ENCODE data around the gene ILKAP.

ILKAP gene

GRCh38 chr2:238225911-238226697 is 22.6 kb upstream of the ILKAP start:
- H3K27ac ChIP-seq = no peak overlapping the region
- no peak for DNase-seq (ENCODE audit: low spot score)
- ChIA-PET POLR2A (ENCODE audit: low non-redundant PET) (no interaction called here), CTCF (no interaction called here)
- TF ChIP-seq CTCF (conservative IDR thresholded peaks at IDR 0.05; ENCODE audit: low read depth) = no peak

DNA sequence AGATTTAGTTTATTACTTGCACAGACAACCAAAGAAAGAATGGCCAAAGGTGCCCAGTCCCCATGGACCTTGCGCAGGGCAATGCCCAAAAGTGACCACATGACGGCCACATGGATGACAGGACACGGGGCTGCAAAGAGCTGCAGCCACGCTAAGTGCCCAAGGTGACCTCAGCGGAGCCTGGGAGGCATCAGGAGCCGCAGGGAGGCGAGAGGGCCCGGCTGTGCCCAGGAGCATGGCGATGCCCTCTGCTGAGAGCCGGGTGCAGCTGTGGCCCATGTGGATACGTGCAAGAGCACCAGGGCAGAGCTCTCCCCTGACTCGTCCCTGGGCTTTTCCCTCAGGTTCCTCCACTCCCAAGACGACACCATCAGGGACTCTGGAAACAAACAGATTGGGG is 21.6 kb upstream of the ILKAP start:
- DNase-seq (ENCODE audit: low spot score) = no peak
- no peak for TF ChIP-seq CTCF (conservative IDR thresholded peaks at IDR 0.05; ENCODE audit: low read depth)
- ChIA-PET CTCF (interaction anchor here (0.6 kb wide), 1 partner anchor 41 kb away, joined by 5 read pairs; no protein-coding TSS in a partner anchor), POLR2A (ENCODE audit: low non-redundant PET) (no interaction called here)
- no peak overlapping the region for H3K27ac ChIP-seq

- DNase-seq (ENCODE audit: low spot score) = no peak
- ChIA-PET CTCF (no interaction called here), POLR2A (ENCODE audit: low non-redundant PET) (no interaction called here)
- no peak overlapping the region for H3K27ac ChIP-seq
- no peak for TF ChIP-seq CTCF (conservative IDR thresholded peaks at IDR 0.05; ENCODE audit: low read depth)
Observed at GRCh38 chr2:238224356-238225035, 21.0 kb upstream of the ILKAP start.

GRCh38 chr2:238220892-238221521 is 17.5 kb upstream of the ILKAP start:
- no peak for DNase-seq (ENCODE audit: low spot score)
- no peak overlapping the region for H3K27ac ChIP-seq
- CTCF ChIA-PET = interaction anchor here (0.6 kb wide), 2 partner anchors 47 to 68 kb away, joined by 3 to 4 read pairs; no protein-coding TSS in a partner anchor
- POLR2A ChIA-PET (ENCODE audit: low non-redundant PET) = no interaction called here
- TF ChIP-seq CTCF (conservative IDR thresholded peaks at IDR 0.05; ENCODE audit: low read depth) = no peak

DNA sequence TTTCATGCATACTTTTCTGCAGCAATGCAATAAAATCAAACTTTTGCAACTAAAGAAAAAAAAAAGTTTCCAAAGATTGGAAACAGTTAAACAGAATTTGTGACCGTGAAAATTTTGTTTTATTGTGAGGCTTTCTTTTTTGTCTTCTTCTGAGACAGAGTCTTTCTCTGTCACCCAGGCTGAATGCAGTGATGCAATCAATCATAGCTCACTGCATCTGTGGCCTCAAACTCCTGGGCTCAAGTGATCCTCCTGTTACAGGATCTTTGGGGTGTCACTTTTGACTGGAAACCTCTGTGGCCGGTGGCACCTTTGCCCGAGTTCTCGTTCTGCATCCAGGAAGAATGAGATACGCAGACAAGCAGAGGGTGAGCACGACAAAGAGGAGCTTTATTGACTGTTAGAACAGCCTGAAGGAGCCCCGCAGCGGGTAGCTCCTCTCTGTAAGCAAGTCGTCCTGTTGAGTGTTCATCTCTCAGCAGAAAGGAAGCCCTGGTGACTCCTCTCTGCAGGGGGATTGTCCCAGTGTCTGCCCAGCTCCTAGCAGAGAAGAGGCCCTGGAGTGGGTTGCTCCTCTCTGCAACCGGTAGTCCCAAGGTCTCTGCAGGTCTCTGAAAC is 16.9 kb upstream of the ILKAP start:
- POLR2A ChIA-PET (ENCODE audit: low non-redundant PET) = no interaction called here
- H3K27ac ChIP-seq = no peak overlapping the region
- TF ChIP-seq CTCF (conservative IDR thresholded peaks at IDR 0.05; ENCODE audit: low read depth) = no peak
- DNase-seq (ENCODE audit: low spot score) = no peak
- CTCF ChIA-PET = interaction anchor here (0.6 kb wide), 1 partner anchor 68 kb away, joined by 4 read pairs; no protein-coding TSS in a partner anchor

DNA sequence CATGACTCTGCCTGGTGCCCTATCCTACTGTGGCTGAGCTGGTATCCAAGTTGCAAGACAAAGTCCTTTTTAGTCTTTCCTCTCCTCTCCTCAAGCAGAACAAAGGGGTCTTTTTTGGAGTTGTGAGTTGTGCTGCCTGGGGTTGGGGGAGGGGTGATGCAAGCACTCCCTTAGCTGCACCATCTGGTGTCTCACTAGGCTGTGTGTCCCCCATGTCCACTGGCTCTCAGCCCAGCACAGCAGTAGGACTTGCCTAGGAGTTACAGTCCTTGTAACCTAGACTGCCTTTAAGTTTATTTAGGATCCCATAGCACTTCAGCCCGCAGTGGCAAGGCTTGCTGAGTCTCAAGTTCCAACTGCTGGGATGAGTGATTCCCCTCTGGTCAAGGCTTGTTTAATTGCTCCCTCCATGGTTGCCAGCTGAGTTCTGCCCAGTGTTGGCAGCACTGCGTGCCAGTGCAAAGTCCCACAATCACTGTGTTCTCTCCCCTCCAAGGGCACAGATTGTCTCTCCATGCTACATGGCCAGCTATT is 13.2 kb upstream of the ILKAP start:
- POLR2A ChIA-PET (ENCODE audit: low non-redundant PET) = no interaction called here

More for the DNA sequence above, 13.2 kb upstream of the ILKAP start:
- H3K27ac ChIP-seq = peak overlapping the region; percentile 7; the same call in 1 of the 2 replicates
- CTCF ChIA-PET = no interaction called here
- no peak for DNase-seq (ENCODE audit: low spot score)
- TF ChIP-seq CTCF (conservative IDR thresholded peaks at IDR 0.05; ENCODE audit: low read depth) = no peak

Data from RWPE1 (cell line).